Measurements from ENCODE around the gene UTS2R.

- TF ChIP-seq CTCF (IDR thresholded peaks at IDR 0.05) = no peak
- TF ChIP-seq EZH2 (IDR thresholded peaks at IDR 0.05) = no peak
Observed at GRCh38 chr17:82331345-82331939, 40.1 kb upstream of the UTS2R start.
